Heart right ventricle (tissue), 16 donors: ENCODE measurements around the gene ROPN1L. TPM values are rescaled to one million over a fixed set of nuclear protein-coding genes. Genes with fewer than 3 reads are reported as not detected.

Experiments used
- ATAC-seq, 8 donors: fragments of 200-7000 bp; cut with Tn5 transposase; one replicate each; pipeline ENCODE4 v1.9.1; 2020; ENCODE audit warnings: mild to moderate bottlenecking in 8 of 8, moderate library complexity in 8 of 8, moderate number of reproducible peaks in 1 of 8
- DNase-seq, 2 donors: peaks; one replicate each; pipeline ENCODE4 v3.0.0-alpha.2; 2020
- H3K27ac ChIP-seq, 10 donors: fragments of 200-600 bp; sonication (generic) in 2 of 10; one replicate each; pipeline versions ENCODE4 v1.5.0 to v1.8.0; 2020 to 2022; ENCODE audit warnings: mild to moderate bottlenecking in 3 of 10
- H3K27me3 ChIP-seq, 7 donors: fragments of 200-600 bp; one replicate each; pipeline ENCODE4 v1.8.0; 2021 to 2022; ENCODE audit warnings: mild to moderate bottlenecking in 2 of 7
- H3K36me3 ChIP-seq, 9 donors: fragments of 200-600 bp; sonication (generic) in 1 of 9; one replicate each; pipeline versions ENCODE4 v1.5.0 to v1.8.0; 2020 to 2022; ENCODE audit warnings: mild to moderate bottlenecking in 2 of 9
- H3K4me1 ChIP-seq, 9 donors: fragments of 200-600 bp; sonication (generic) in 1 of 9; one replicate each; pipeline versions ENCODE4 v1.5.0 to v1.8.0; 2020 to 2022; ENCODE audit warnings: mild to moderate bottlenecking in 4 of 9
- H3K4me3 ChIP-seq, 10 donors: fragments of 200-600 bp; sonication (generic) in 2 of 10; one replicate each; pipeline versions ENCODE4 v1.5.0 to v1.8.0; 2020 to 2022; ENCODE audit warnings: mild to moderate bottlenecking in 7 of 10, moderate library complexity in 2 of 10
- H3K9me3 ChIP-seq, 11 donors: fragments of 200-600 bp in 10 of 11; sonication (generic) in 2 of 11; one replicate each; pipeline versions ENCODE4 v1.5.0 to v1.8.0; 2013 to 2022; ENCODE audit warnings: mild to moderate bottlenecking in 2 of 11, control low read depth in 1 of 11, moderate library complexity in 1 of 11
- CTCF ChIP-seq, 9 donors: fragments of 200-600 bp; sonication (generic) in 2 of 9; IDR thresholded peaks; one replicate each; pipeline versions ENCODE4 v1.5.0 to v1.8.0; 2021 to 2022; ENCODE audit warnings: antibody characterized with exemption in 9 of 9, mild to moderate bottlenecking in 5 of 9, moderate library complexity in 1 of 9
- WGBS, 2 donors: extraction: QIAGEN DNeasy Blood & Tissue Kit; methylation state at CpG; one replicate each; pipeline ENCODE4 v1.1.7; 2013; ENCODE audit warnings: inconsistent platforms in 1 of 2; 5-methylcytosine and 5-hydroxymethylcytosine counted together
- intact Hi-C, 10 donors: fragments of 100-400 bp; cut with DNase I; formaldehyde crosslinking; loops; one replicate each; pipeline versions ENCODE4 v1.11.1 to v1.14.2; 2022
- polyA plus RNA-seq, 2 donors: library from polyadenylated mRNA; stranded (reverse); fragments of 200-250 nt; gene quantifications; one replicate each; pipeline ENCODE4 v1.2.3, GENCODE V29; 2013
- total RNA-seq, 10 donors: library from RNA; stranded (reverse); fragmentation: NEBNext Ultra II Directional in 3 of 10; extraction: Animal tissue kit (Norgen Biotek cat#: 25700) in 3 of 10; gene quantifications; one replicate each; pipeline versions ENCODE4 v1.2.1 to v1.2.4, GENCODE V29; 2021 to 2023
- donor health status: Arrhythmogenic right ventricular cardiomyopathy.
- donor health status: ischemic (EF 13 %, LVEDD 7.1; RV severe dilation, severe dysfunction).
- donor health status: healthy with polysubstance abuse.
- donor health status: DM: no; HTN: yes; CAD: no.
- donor health status: DM: no; HTN: no; CAD: no.
- donor health status: ischemic (EF 25% LVEDD 6.9; RV normal size, moderate dysfunction).
- donor health status: ischemic (EF 25% LVEDD 5.7; RV mildly dilated, moderate dysfunction).
- donor health status: healthy.
- donor health status: DM: yes; HTN: yes; CAD: no.
- donor health status: Ischemic cardiomyopathy.
- donor health status: ischemic (EF 35%, LVEDD 5.7; RV mildly dilated, moderate dysfunction).
- donor health status: nonischemic (EF 11% LVEDD 7.7; RV severe dilation, severe dysfunction).
- donor health status: DM: yes; HTN: yes; CAD: no.
- donor health status: PGD.
- donor health status: ischemic (EF 29% LVEDD 5.4; RV normal size, mild dysfunction).
- donor health status: nonischemic (EF 23%, LVEDD 6.1; RV moderate dilation, normal function).

The ROPN1L gene
- total and polyA plus RNA-seq, 12 donors: 0.17 to 0.83 (median 0.31) TPM; not detected in 2

GRCh38 chr5:10482791-10483530, 41.3 kb downstream of the ROPN1L start:
- 85 to 89% methylated on average over 12 of the region's 12 CpGs for WGBS, 2 donors
- Histone ChIP-seq H3K36me3 (no peaks in the 10 kb centered on the region), H3K9me3 (no peaks in the 10 kb centered on the region), H3K27ac (no peak overlapping the region), H3K4me1 (peaks cover 0 to 44% (median 24%) of the 10 kb centered on the region in 9 donors), H3K4me3 (no peak overlapping the region), H3K27me3 (no peaks in the 10 kb centered on the region)
- no peak for DNase-seq
- TF ChIP-seq CTCF (IDR thresholded peaks at IDR 0.05): no peak
- ATAC-seq: no peak
- intact Hi-C loops: loop anchor here in 1 of 10 donors (10.0 kb wide), 1 partner anchor 72 kb away; no protein-coding TSS in a partner anchor

GRCh38 chr5:10484774-10485141, 43.1 kb downstream of the ROPN1L start:
- peak overlapping the region in 8 of 10 donors; percentile 0 to 64 (median 46) for H3K27ac ChIP-seq

DNA sequence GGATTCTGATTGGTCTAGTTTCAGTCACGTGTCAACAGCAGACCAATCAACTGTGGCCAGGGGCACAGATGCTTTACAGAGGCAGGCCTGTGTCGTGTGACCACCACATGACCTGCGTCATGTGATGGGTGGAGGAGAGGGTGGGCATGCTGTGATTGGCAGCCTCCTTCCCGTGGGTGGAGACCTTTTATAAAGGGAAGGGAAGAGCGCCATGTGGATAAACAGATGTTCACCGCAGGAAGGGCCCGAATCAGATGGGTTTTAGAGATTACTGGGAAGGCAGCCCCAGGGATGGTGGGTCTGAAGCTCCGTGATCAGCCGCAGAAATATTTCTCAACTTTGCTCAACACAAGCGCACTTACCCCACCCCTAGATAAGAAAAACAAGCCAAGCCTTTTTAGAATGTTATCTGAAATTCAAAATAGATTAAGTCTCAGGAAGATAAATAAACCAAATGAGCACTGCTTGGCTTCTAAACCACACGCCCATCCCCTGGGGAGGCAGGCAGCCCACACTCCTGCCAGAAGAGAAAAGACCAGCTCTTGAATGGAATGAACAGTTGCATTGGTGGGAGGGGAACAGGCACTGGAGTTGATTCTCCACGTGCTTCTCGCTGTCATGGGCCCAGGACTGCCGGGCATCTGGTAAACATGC, 43.6 kb downstream of the ROPN1L start:
- no peak overlapping the region for H3K4me3 ChIP-seq
- intact Hi-C loops: loop anchor here in 1 of 10 donors (10.0 kb wide), 1 partner anchor 70 kb away; no protein-coding TSS in a partner anchor
- peak; percentile 63 to 70 for DNase-seq
- WGBS, 2 donors: 39 to 50% methylated on average over 14 of the region's 14 CpGs
- no peaks in the 10 kb centered on the region for H3K9me3 ChIP-seq
- no peaks in the 10 kb centered on the region for H3K36me3 ChIP-seq
- peak overlapping the region in 8 of 10 donors; percentile 0 to 64 (median 46) for H3K27ac ChIP-seq
- no peaks in the 10 kb centered on the region for H3K27me3 ChIP-seq
- ATAC-seq: peak; percentile 65 to 85 (median 78)
- TF ChIP-seq CTCF (IDR thresholded peaks at IDR 0.05): no peak
- H3K4me1 ChIP-seq: peaks cover 4 to 52% (median 31%) of the 10 kb centered on the region in 9 donors

More at GRCh38 chr5:10484774-10485141, 43.1 kb downstream of the ROPN1L start:
- Histone ChIP-seq H3K9me3 (no peaks in the 10 kb centered on the region), H3K36me3 (no peaks in the 10 kb centered on the region), H3K4me3 (no peak overlapping the region), H3K4me1 (peaks cover 4 to 54% (median 26%) of the 10 kb centered on the region in 9 donors), H3K27me3 (no peaks in the 10 kb centered on the region)
- no peak for TF ChIP-seq CTCF (IDR thresholded peaks at IDR 0.05)
- ATAC-seq: no peak
- 72 to 79% methylated on average over 5 of the region's 5 CpGs for WGBS, 2 donors
- intact Hi-C loops: loop anchor here in 1 of 10 donors (10.0 kb wide), 1 partner anchor 70 kb away; no protein-coding TSS in a partner anchor
- no peak for DNase-seq

GRCh38 chr5:10485897-10486296, 44.2 kb downstream of the ROPN1L start:
- ATAC-seq (peak in 3 of 8 donors; percentile 23 to 66 (median 41)), DNase-seq (no peak)
- H3K4me1 ChIP-seq: peaks cover 4 to 48% (median 34%) of the 10 kb centered on the region in 9 donors

More at GRCh38 chr5:10485897-10486296, 44.2 kb downstream of the ROPN1L start:
- TF ChIP-seq CTCF (IDR thresholded peaks at IDR 0.05): no peak
- Histone ChIP-seq H3K27me3 (no peaks in the 10 kb centered on the region), H3K4me3 (no peak overlapping the region), H3K36me3 (no peaks in the 10 kb centered on the region), H3K9me3 (no peaks in the 10 kb centered on the region), H3K27ac (peak overlapping the region in 5 of 10 donors; percentile 3 to 64 (median 48))
- intact Hi-C loops: loop anchor here in 1 of 10 donors (10.0 kb wide), 1 partner anchor 69 kb away; no protein-coding TSS in a partner anchor
- WGBS, 2 donors: 84 to 87% methylated on average over 10 of the region's 10 CpGs
